ENCODE data around the gene PLXNA3. TPM values are rescaled to one million over a fixed set of nuclear protein-coding genes. Genes with fewer than 3 reads are reported as not detected.
"Not testable (repeated sequence)": the region's sequence is repeated elsewhere in the genome, so short reads cannot be mapped to it uniquely, and the experiment has no call there.

Gene PLXNA3
- total RNA-seq, 2 experiments from 2014 or later = 48.9 to 53.6 TPM

DNA sequence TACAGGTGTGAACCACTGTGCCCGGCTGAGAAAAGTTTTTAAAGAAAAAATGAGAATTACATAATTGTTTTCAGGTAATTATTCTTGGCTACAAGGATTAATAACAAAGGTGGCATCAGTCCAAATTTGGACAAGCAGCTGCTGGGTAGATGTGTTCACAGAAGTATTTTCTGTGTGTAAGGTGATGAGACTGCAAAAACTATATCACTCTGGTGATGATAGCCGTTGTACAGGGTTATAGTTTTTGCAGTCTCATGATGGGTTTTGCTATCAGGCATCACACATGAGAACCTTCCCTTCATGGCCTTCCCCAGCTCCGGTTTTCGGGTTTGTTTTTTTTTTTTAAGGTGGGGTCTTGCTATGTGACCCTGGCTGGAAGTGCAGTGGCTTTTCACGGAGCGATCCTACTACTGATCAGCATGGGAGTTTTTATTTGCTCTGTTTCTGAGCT lies 37.4 kb downstream of the PLXNA3 start:
- Mint-ChIP-seq H3K36me3 (ENCODE audit: low read depth) (no peaks in the 10 kb centered on the region), H3K4me3 (no peak overlapping the region), H3K4me1 (ENCODE audit: low read depth) (peaks cover 5% of the 10 kb centered on the region), H3K9me3 (ENCODE audit: insufficient read depth) (no peaks in the 10 kb centered on the region), H3K27ac (no peak overlapping the region), H3K27me3 (ENCODE audit: low read depth) (no peaks in the 10 kb centered on the region)
- CTCF ChIA-PET = no interaction called here
- no peak for DNase-seq
- no peak for ATAC-seq
- POLR2A ChIA-PET = no interaction called here

DNA sequence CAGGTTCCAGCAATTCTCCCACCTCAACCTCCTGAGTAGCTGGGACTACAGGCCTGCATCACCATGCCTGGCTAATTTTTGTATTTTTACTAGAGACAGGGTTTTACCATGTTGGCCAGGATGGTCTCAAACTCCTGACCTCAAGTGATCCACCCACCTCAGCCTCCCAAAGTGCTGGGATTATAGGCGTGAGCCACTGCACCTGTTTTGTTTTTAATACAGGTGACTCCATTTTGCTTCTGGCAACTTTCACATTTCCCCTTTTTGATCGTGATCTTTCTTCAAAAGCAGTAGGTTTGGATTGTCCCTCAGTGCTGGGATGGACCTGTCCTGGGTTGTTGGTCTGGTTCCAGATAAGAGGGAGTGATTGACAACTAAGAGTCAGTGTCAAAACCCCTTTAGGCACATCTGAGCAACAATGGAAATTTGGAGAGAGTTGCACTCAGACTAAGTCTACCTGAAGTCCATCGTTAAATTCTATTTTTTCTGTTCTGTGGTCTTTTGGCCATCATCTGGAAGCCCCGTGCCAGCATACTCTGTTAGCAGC lies 38.6 kb downstream of the PLXNA3 start:
- POLR2A ChIA-PET = interaction anchor here (1.3 kb wide), 1 partner anchor 97 kb away, joined by 3 read pairs; no protein-coding TSS in a partner anchor
- H3K4me1 Mint-ChIP-seq (ENCODE audit: low read depth); H3K36me3 Mint-ChIP-seq (ENCODE audit: low read depth); DNase-seq; H3K9me3 Mint-ChIP-seq (ENCODE audit: insufficient read depth); CTCF ChIA-PET; H3K27ac Mint-ChIP-seq; H3K27me3 Mint-ChIP-seq (ENCODE audit: low read depth); ATAC-seq; H3K4me3 Mint-ChIP-seq: not testable (repeated sequence)

DNA sequence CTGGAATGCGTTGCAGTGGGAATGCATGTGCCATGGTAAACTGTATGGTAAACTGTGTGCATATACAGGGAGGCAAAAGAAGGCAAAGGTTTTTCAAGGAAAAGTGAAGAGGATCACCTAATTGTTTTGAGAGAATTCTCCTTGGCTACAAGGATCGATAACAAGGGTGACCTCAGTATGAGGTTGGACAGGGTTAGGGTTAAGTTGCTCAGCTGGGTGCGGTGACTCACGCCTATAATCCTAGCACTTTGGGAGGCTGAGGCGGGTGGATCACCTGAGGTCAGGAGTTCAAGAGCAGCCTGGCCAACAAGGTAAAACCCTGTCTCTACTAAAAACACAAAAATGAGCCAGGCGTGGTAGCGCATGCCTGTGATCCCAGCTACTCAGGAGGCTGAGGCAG lies 43.3 kb downstream of the PLXNA3 start:
- H3K27me3 Mint-ChIP-seq (ENCODE audit: low read depth); DNase-seq; H3K36me3 Mint-ChIP-seq (ENCODE audit: low read depth); ATAC-seq; H3K27ac Mint-ChIP-seq; H3K4me3 Mint-ChIP-seq; POLR2A ChIA-PET; CTCF ChIA-PET; H3K9me3 Mint-ChIP-seq (ENCODE audit: insufficient read depth); H3K4me1 Mint-ChIP-seq (ENCODE audit: low read depth): not testable (repeated sequence)

DNA sequence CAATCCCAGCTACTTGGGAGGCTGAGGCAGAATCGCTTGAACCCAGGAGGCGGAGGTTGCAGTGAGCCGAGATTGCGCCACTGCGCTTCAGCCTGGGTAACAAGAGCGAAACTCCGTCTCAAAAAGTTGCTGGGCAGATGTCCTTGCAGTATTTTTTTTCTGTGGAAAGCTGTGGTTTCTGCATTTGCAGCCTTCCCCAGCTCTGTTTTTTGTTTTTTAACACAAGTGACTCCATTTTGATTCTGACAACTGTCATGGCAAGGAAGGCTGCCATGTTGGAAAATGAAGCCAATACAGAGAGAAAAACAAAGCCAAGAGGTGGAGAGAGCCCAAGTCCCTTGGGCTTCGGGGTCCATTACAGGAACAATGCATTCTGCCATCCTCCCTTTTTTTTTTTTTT lies 44.0 kb downstream of the PLXNA3 start:
- no peak overlapping the region for H3K4me3 Mint-ChIP-seq
- H3K27ac Mint-ChIP-seq = no peak overlapping the region
- ChIA-PET POLR2A (no interaction called here), CTCF (no interaction called here)
- ATAC-seq (no peak), DNase-seq (no peak)
- H3K36me3 Mint-ChIP-seq (ENCODE audit: low read depth) = peaks cover 2% of the 10 kb centered on the region
- no peaks in the 10 kb centered on the region for H3K4me1 Mint-ChIP-seq (ENCODE audit: low read depth)
- no peaks in the 10 kb centered on the region for H3K9me3 Mint-ChIP-seq (ENCODE audit: insufficient read depth)
- H3K27me3 Mint-ChIP-seq (ENCODE audit: low read depth) = peaks cover 2% of the 10 kb centered on the region

DNA sequence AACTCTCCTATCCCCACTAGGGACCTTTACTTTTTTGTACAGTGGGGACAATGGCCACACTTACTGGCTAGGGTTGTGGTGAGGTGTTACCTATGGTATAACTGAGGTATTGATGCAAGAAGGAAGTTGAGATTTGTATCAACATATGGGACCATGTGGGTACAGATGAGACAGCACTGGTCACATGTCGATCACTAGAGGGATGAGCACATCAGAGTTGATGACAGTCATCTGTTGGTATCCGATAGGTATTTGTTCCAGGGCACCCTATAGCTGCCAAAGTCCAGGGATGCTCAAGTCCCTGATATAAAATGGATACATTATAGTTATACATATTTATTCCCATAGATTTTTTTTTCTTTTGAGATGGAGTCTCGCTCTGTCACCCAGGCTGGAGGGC lies 44.9 kb downstream of the PLXNA3 start:
- no peak overlapping the region for H3K4me3 Mint-ChIP-seq
- ChIA-PET CTCF (no interaction called here), POLR2A (interaction anchor here (0.7 kb wide), 1 partner anchor 25 kb away, joined by 3 read pairs; no protein-coding TSS in a partner anchor)
- H3K36me3 Mint-ChIP-seq (ENCODE audit: low read depth) = peaks cover 2% of the 10 kb centered on the region
- DNase-seq (no peak), ATAC-seq (no peak)
- peaks cover 2% of the 10 kb centered on the region for H3K27me3 Mint-ChIP-seq (ENCODE audit: low read depth)
- H3K9me3 Mint-ChIP-seq (ENCODE audit: insufficient read depth) = no peaks in the 10 kb centered on the region
- no peak overlapping the region for H3K27ac Mint-ChIP-seq
- H3K4me1 Mint-ChIP-seq (ENCODE audit: low read depth) = no peaks in the 10 kb centered on the region

DNA sequence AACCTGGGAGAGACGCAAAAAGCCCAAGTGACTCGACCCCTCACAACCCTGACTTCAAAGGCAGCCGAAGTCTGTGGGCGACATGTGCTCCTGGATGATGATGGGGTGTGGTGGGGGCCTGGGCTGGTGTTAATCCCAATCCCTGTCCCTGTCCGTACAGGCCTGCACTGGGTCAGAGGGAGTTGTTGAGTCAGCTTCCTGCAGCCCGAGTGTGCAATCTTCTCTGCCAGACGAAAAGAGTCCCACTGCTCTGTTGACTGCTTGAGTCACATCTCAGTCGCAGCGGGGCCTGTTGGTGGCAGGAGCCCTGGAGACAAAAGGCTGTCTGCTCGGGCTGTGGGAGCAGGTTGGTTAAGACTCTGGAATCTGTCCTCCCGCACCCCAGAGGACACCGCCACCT lies 47.7 kb downstream of the PLXNA3 start:
- ChIA-PET POLR2A (no interaction called here), CTCF (no interaction called here)
- H3K27ac Mint-ChIP-seq = no peak overlapping the region
- ATAC-seq = no peak
- peaks cover 18% of the 10 kb centered on the region for H3K36me3 Mint-ChIP-seq (ENCODE audit: low read depth)
- H3K4me1 Mint-ChIP-seq (ENCODE audit: low read depth) = peaks cover 9% of the 10 kb centered on the region
- H3K9me3 Mint-ChIP-seq (ENCODE audit: insufficient read depth) = no peaks in the 10 kb centered on the region
- no peak overlapping the region for H3K4me3 Mint-ChIP-seq
- peaks cover 2% of the 10 kb centered on the region for H3K27me3 Mint-ChIP-seq (ENCODE audit: low read depth)
- no peak for DNase-seq

DNA sequence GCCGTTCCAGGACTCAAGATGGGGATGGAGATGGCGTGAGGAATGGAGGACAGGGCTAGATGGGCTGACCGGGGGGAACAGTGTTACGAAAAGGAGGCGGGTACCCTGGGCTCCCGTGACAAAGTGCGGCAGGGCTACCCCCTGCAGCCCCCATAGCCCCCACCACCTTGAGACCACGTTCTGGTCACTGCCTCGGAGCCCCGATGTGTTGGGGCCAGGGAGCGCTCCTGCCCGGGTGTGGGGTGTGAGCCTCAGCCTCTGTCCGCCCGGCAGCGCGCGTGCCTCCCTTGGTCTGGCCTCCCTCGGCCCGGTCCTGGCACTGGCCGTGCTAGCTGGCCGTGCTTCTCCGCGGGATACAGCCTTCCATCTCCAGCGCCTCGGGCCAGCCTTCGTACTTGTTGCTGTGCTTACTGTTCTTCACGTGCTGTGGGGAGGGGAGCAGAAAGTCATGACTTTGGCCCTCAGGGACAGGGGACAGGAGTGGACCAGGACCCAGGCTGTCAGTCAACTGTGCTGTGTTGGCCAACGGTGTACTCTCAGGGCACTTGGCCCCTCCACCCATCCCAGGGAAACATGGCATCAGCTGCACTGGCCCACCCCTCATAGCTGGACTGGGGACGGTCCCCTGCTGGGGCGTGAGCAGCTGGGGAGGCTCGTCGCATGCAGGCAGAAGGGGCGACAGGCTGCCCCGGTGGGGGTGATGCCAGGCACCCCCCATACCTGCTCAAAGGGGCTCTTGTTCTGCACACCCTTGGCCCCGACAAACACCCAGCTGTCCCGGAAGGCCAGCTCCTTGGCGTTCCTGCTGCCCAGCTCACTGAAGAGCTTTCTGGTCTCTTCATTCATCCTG lies 48.6 kb downstream of the PLXNA3 start:
- Mint-ChIP-seq H3K36me3 (ENCODE audit: low read depth) (peaks cover 23% of the 10 kb centered on the region), H3K4me3 (no peak overlapping the region), H3K9me3 (ENCODE audit: insufficient read depth) (no peaks in the 10 kb centered on the region), H3K27me3 (ENCODE audit: low read depth) (no peaks in the 10 kb centered on the region), H3K4me1 (ENCODE audit: low read depth) (peaks cover 18% of the 10 kb centered on the region), H3K27ac (no peak overlapping the region)
- ChIA-PET CTCF (no interaction called here), POLR2A (no interaction called here)
- DNase-seq (no peak), ATAC-seq (no peak)

DNA sequence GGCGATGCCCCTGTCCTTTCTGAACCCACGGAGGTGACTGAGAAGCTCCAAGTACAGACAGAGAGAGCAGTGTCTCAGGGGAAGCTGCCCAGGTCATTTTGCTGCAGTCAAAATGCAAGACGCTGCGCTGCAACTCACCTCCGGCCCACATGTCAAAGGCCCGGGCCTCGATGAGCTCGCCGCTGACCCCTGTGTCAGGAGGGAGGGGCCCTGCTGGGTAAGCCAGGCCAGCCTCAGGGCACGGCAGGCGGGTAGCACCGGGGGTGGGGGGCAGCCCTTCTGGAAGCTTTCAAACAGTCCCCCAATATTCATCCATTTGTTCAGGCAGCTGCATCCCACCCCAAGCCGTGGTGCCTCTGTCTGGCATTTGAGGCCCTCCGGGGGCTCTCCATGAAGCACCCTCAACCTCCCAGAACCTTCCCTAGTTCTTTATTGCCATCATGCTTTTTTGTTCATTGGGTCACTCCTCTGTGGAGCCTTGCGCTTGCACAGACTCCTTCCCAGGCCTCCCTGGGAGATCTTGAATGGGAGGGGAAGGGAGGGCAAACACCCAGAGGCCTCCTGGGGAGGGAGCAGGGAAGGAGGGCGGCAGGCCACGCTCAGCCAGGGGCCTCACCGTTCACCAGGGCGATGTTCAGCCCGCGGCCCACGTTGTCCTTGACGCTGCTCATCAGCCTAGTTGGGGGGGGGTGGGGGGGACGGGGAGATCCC lies 49.7 kb downstream of the PLXNA3 start:
- no peaks in the 10 kb centered on the region for H3K9me3 Mint-ChIP-seq (ENCODE audit: insufficient read depth)
- H3K4me3 Mint-ChIP-seq = no peak overlapping the region
- H3K4me1 Mint-ChIP-seq (ENCODE audit: low read depth) = peaks cover 29% of the 10 kb centered on the region
- H3K27me3 Mint-ChIP-seq (ENCODE audit: low read depth) = no peaks in the 10 kb centered on the region
- H3K36me3 Mint-ChIP-seq (ENCODE audit: low read depth) = peaks cover 25% of the 10 kb centered on the region
- ChIA-PET CTCF (no interaction called here), POLR2A (no interaction called here)
- H3K27ac Mint-ChIP-seq = no peak overlapping the region
- DNase-seq (no peak), ATAC-seq (no peak)

DNA sequence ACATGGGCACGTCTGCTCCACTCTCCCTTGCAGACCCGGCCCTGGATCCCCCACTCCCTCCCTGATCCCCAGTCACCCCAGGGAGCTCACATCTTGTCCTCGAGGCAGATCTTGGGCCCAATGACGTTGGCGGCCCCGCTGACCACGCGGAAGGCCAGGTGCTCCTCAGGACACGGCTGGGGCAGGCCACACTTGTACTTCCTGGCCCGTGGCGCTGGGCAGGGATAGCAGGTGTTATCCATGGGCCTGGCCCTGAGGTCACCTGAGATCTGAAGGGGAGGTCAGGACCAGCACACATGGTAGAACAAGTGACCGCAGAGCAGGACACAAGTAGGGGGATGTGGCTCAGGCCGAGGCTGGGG lies 50.3 kb downstream of the PLXNA3 start:
- H3K4me1 Mint-ChIP-seq (ENCODE audit: low read depth) = peaks cover 29% of the 10 kb centered on the region
- no peaks in the 10 kb centered on the region for H3K27me3 Mint-ChIP-seq (ENCODE audit: low read depth)
- CTCF ChIA-PET = no interaction called here
- no peak overlapping the region for H3K4me3 Mint-ChIP-seq
- POLR2A ChIA-PET = no interaction called here
- H3K9me3 Mint-ChIP-seq (ENCODE audit: insufficient read depth) = no peaks in the 10 kb centered on the region
- peak overlapping the region; percentile 63 for H3K27ac Mint-ChIP-seq
- DNase-seq (no peak), ATAC-seq (no peak)
- H3K36me3 Mint-ChIP-seq (ENCODE audit: low read depth) = peaks cover 25% of the 10 kb centered on the region

DNA sequence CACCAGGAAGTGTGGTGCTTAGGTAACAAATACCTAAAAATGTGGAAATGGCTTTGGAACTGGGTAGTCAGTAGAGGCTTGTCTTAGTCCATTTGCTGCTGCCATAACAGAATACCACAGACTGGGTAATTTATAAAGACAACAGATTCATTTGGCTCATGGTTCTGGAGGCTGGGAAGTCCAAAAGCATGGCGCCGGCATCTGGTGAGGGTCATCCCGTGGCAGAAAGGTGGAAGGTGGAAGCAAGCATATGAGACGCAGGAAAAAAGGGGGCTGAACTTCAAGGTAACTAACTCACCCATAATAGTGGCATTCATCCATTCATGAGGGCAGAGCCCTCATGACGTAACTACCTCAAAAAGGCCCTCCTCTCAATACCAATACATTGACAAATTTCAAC lies 51.4 kb downstream of the PLXNA3 start:
- CTCF ChIA-PET = no interaction called here
- H3K36me3 Mint-ChIP-seq (ENCODE audit: low read depth) = peaks cover 29% of the 10 kb centered on the region
- H3K27me3 Mint-ChIP-seq (ENCODE audit: low read depth) = no peaks in the 10 kb centered on the region

DNA sequence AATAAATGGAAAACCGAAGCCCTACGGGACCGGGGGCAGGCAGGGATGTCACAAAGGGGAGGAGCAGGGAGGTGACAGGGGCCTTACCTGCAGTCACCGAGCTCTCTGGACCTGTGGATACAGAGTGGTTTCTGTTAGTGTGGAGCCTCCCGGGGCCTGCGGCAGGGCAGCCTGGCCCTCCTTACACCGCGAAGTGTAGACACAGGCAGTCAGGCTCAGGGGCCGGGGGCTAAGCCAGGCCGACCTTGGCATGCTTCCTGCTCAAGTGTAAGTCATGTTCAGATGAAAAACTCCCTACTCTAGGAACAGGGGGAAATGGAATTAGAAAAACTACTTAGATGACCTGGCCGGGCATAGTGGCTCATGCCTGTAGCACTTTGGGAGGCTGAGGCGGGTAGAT lies 53.7 kb downstream of the PLXNA3 start:
- Mint-ChIP-seq H3K27me3 (ENCODE audit: low read depth) (no peaks in the 10 kb centered on the region), H3K4me1 (ENCODE audit: low read depth) (peaks cover 45% of the 10 kb centered on the region)
- POLR2A ChIA-PET = no interaction called here

More for the DNA sequence above, 51.4 kb downstream of the PLXNA3 start:
- Mint-ChIP-seq H3K9me3 (ENCODE audit: insufficient read depth) (no peaks in the 10 kb centered on the region), H3K4me1 (ENCODE audit: low read depth) (peaks cover 34% of the 10 kb centered on the region), H3K27ac (peak overlapping the region; percentile 55), H3K4me3 (no peak overlapping the region)
- ATAC-seq = no peak
- POLR2A ChIA-PET = no interaction called here
- no peak for DNase-seq

DNA sequence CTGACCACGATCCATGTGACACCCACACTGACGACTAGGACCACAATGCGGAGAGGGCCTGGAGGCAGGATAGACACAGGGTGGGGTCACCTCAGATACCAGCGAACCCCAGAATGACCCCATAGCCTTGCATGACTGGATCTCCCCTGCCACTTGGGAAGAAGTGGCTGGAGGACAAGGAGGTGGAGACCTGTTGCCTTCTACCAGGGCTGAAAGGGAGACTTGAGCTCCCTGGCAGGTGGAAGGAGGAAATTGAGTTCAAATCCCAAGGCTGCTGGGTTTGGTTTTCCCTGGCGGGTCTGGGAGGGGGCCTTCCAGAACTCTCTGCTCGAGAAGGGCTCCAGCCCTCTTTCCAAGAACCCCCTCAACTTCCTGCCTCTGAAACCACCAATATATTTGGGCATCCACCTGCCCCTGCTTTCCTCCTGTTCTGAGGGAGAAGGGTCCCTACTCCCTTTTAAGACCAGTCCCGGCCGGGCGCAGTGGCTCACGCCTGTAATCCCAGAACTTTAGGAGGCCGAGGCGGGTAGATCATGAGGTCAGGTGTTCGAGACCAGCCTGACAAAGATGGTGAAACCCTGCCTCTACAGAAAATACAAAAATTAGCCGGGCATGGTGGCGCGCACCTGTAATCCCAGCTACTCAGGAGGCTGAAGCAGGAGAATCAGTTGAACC lies 54.9 kb downstream of the PLXNA3 start:
- no peak for DNase-seq
- Mint-ChIP-seq H3K4me3 (no peak overlapping the region), H3K4me1 (ENCODE audit: low read depth) (peaks cover 45% of the 10 kb centered on the region), H3K27me3 (ENCODE audit: low read depth) (no peaks in the 10 kb centered on the region), H3K36me3 (ENCODE audit: low read depth) (peaks cover 32% of the 10 kb centered on the region), H3K9me3 (ENCODE audit: insufficient read depth) (no peaks in the 10 kb centered on the region), H3K27ac (no peak overlapping the region)
- CTCF ChIA-PET = no interaction called here
- ATAC-seq = no peak
- POLR2A ChIA-PET = no interaction called here

More for the DNA sequence above, 53.7 kb downstream of the PLXNA3 start:
- CTCF ChIA-PET = interaction anchor here (1.6 to 1.7 kb wide), 2 partner anchors 15 to 22 kb away, joined by 4 to 5 read pairs; partner anchors contain the start of gene SLC10A3
- ATAC-seq (no peak), DNase-seq (no peak)
- Mint-ChIP-seq H3K27ac (peak overlapping the region; percentile 88), H3K36me3 (ENCODE audit: low read depth) (peaks cover 32% of the 10 kb centered on the region), H3K9me3 (ENCODE audit: insufficient read depth) (no peaks in the 10 kb centered on the region), H3K4me3 (peak overlapping the region; percentile 42)
